ENCODE results near the gene PAIP2. TPM values are rescaled to one million over a fixed set of nuclear protein-coding genes. Genes with fewer than 3 reads are reported as not detected.

The PAIP2 gene
- total RNA-seq, 2 experiments from 2014 or later, result 64.3 to 97.8 TPM

GRCh38 chr5:139335811-139336210 lies 5.8 kb upstream of the PAIP2 start:
- peaks cover 7% of the 10 kb centered on the region for H3K4me1 ChIP-seq (ENCODE audit: insufficient read depth, low read length, poor library complexity, severe bottlenecking)
- H2AFZ ChIP-seq (ENCODE audit: low read length), result no peak overlapping the region
- ChIA-PET POLR2A (interaction anchor here (0.5 kb wide), 1 partner anchor 89 kb away, joined by 3 read pairs; no protein-coding TSS in a partner anchor), CTCF (ENCODE audit: unreplicated experiment) (no interaction called here)
- no peak overlapping the region for H3K4me3 ChIP-seq (ENCODE audit: low read depth, low read length, poor library complexity, severe bottlenecking)
- H3K9me3 ChIP-seq (ENCODE audit: low read length), result no peaks in the 10 kb centered on the region
- no peaks in the 10 kb centered on the region for H3K9me2 ChIP-seq (ENCODE audit: insufficient read depth, low read length)
- no peaks in the 10 kb centered on the region for H3K79me2 ChIP-seq (ENCODE audit: insufficient read depth, low read depth, low read length)
- no TSS peak for BruUV-seq (replicated peaks)
- no peak for DNase-seq (ENCODE audit: low spot score)
- 0 out of 2 replicates have a peak, but pooled peaks cover 3% of the 10 kb centered on the region for H4K20me1 ChIP-seq (ENCODE audit: insufficient read depth, low read length)
- no peak overlapping the region for H3K27ac ChIP-seq (ENCODE audit: low read depth, low read length, poor library complexity, severe bottlenecking)
- peaks cover 34% of the 10 kb centered on the region for H3K36me3 ChIP-seq (ENCODE audit: insufficient read depth, low read length)
- H3K4me2 ChIP-seq (ENCODE audit: low read length), result no peak overlapping the region
- intact Hi-C loops (cut with micrococcal nuclease; ENCODE audit: unreplicated experiment), result no loop called here
- no peak for TF ChIP-seq EZH2phosphoT487 (IDR thresholded peaks at IDR 0.05; ENCODE audit: borderline replicate concordance, low read depth, low read length)
- no peak for TF ChIP-seq CTCF (conservative IDR thresholded peaks at IDR 0.05; ENCODE audit: low read length)

- no TSS peak for BruUV-seq (replicated peaks)
- intact Hi-C loops (cut with micrococcal nuclease; ENCODE audit: unreplicated experiment), result loop anchor here (5.0 kb wide), 1 partner anchor 68 kb away; no protein-coding TSS in a partner anchor
Measured at GRCh38 chr5:139340051-139340450, 1.6 kb upstream of the PAIP2 start.

More at GRCh38 chr5:139340051-139340450, 1.6 kb upstream of the PAIP2 start:
- Histone ChIP-seq H4K20me1 (ENCODE audit: insufficient read depth, low read length) (peaks cover 18% of the 10 kb centered on the region; the same call in 1 of the 2 replicates), H2AFZ (ENCODE audit: low read length) (no peak overlapping the region), H3K27ac (ENCODE audit: low read depth, low read length, poor library complexity, severe bottlenecking) (no peak overlapping the region), H3K9me2 (ENCODE audit: insufficient read depth, low read length) (no peaks in the 10 kb centered on the region), H3K36me3 (ENCODE audit: insufficient read depth, low read length) (peaks cover 12% of the 10 kb centered on the region), H3K4me3 (ENCODE audit: low read depth, low read length, poor library complexity, severe bottlenecking) (no peak overlapping the region), H3K9me3 (ENCODE audit: low read length) (no peaks in the 10 kb centered on the region), H3K4me1 (ENCODE audit: insufficient read depth, low read length, poor library complexity, severe bottlenecking) (peaks cover 30% of the 10 kb centered on the region), H3K4me2 (ENCODE audit: low read length) (no peak overlapping the region), H3K79me2 (ENCODE audit: insufficient read depth, low read depth, low read length) (peaks cover 28% of the 10 kb centered on the region)
- TF ChIP-seq CTCF (conservative IDR thresholded peaks at IDR 0.05; ENCODE audit: low read length), result no peak
- TF ChIP-seq EZH2phosphoT487 (IDR thresholded peaks at IDR 0.05; ENCODE audit: borderline replicate concordance, low read depth, low read length), result no peak
- ChIA-PET POLR2A (interaction anchor here (0.7 to 1.1 kb wide), 3 partner anchors 33 to 89 kb away, joined by 3 to 4 read pairs (median 3); no protein-coding TSS in a partner anchor), CTCF (ENCODE audit: unreplicated experiment) (no interaction called here)
- DNase-seq (ENCODE audit: low spot score), result no peak
